CD14-positive monocyte (primary cell): ENCODE measurements around the gene TMEM86B. TPM values are rescaled to one million over a fixed set of nuclear protein-coding genes. Genes with fewer than 3 reads are reported as not detected.

Source experiments
- DNase-seq, 3 donors: peaks; one replicate each; pipeline ENCODE4 v3.0.0-alpha.2; 2011 to 2022
- H2AFZ ChIP-seq: 2 replicates; pipeline ENCODE4 v1.6.0; 2012; ENCODE audit warnings: mild to moderate bottlenecking, low read depth, low read length, inconsistent platforms; ENCODE audit not compliant: insufficient read depth, poor library complexity, severe bottlenecking
- H3K27ac ChIP-seq, 2 donors: 1 replicate in 1 of 2; 2 replicates in 1 of 2; pipeline ENCODE4 v1.5.1; 2012 to 2013; ENCODE audit warnings: low read length in 2 of 2, control low read depth in 1 of 2, inconsistent platforms in 1 of 2, low read depth in 1 of 2, mild to moderate bottlenecking in 1 of 2
- H3K27me3 ChIP-seq, 2 donors: one replicate each; pipeline versions ENCODE4 v1.6.0 to v1.6.1; 2011 to 2013; ENCODE audit warnings: low read length in 2 of 2; ENCODE audit not compliant: control insufficient read depth in 2 of 2, insufficient read depth in 2 of 2
- H3K36me3 ChIP-seq, 2 donors: replicated peaks in 1 of 2; 1 replicate in 1 of 2; 2 replicates in 1 of 2; pipeline versions ENCODE4 v1.5.1 to v1.6.1; 2012 to 2013; ENCODE audit warnings: low read length in 2 of 2, control low read depth in 1 of 2, inconsistent platforms in 1 of 2, mild to moderate bottlenecking in 1 of 2; ENCODE audit not compliant: insufficient read depth in 2 of 2, control insufficient read depth in 1 of 2
- H3K4me1 ChIP-seq, 2 donors: 1 replicate in 1 of 2; 2 replicates in 1 of 2; pipeline versions ENCODE4 v1.5.1 to v1.6.1; 2012 to 2013; ENCODE audit warnings: low read length in 2 of 2, control low read depth in 1 of 2, inconsistent platforms in 1 of 2, mild to moderate bottlenecking in 1 of 2, moderate library complexity in 1 of 2; ENCODE audit not compliant: insufficient read depth in 2 of 2, control insufficient read depth in 1 of 2
- H3K4me2 ChIP-seq: replicated peaks from 2 replicates; pipeline ENCODE3; 2012; ENCODE audit warnings: low read length, moderate library complexity, mild to moderate bottlenecking; ENCODE audit not compliant: poor library complexity, severe bottlenecking; ENCODE audit errors: extremely low read depth
- H3K4me3 ChIP-seq, 3 experiments: fragments of 200-600 bp in 1 of 3; sonication (generic) in 1 of 3; replicated peaks in 1 of 3; 1 replicate in 2 of 3; 2 replicates in 1 of 3; pipeline ENCODE4 v1.5.1; 2011 to 2013; ENCODE audit warnings: low read length in 3 of 3, mild to moderate bottlenecking in 3 of 3, control low read depth in 2 of 3, low read depth in 2 of 3, inconsistent platforms in 1 of 3, moderate library complexity in 1 of 3
- H3K79me2 ChIP-seq: 2 replicates; pipeline ENCODE4 v1.6.0; 2012; ENCODE audit warnings: mild to moderate bottlenecking, control low read depth, inconsistent platforms, low read length, moderate library complexity; ENCODE audit not compliant: insufficient read depth
- H3K9ac ChIP-seq: 2 replicates; pipeline ENCODE4 v1.6.0; 2017; ENCODE audit warnings: low read length, mild to moderate bottlenecking; ENCODE audit not compliant: insufficient read depth, poor library complexity, severe bottlenecking
- H3K9me3 ChIP-seq, 2 donors: replicated peaks in 1 of 2; 1 replicate in 1 of 2; 2 replicates in 1 of 2; pipeline versions ENCODE4 v1.5.1 to v1.6.1; 2012 to 2013; ENCODE audit warnings: low read length in 2 of 2, control low read depth in 1 of 2; ENCODE audit not compliant: control insufficient read depth in 1 of 2, insufficient read depth in 1 of 2
- H4K20me1 ChIP-seq: 2 replicates; pipeline ENCODE4 v1.6.0; 2012; ENCODE audit warnings: mild to moderate bottlenecking, low read length, control low read depth, moderate library complexity; ENCODE audit not compliant: insufficient read depth
- H3K27ac Mint-ChIP-seq, 7 donors: one replicate each; pipeline ENCODE4 v1.8.0; 2020; ENCODE audit warnings: mild to moderate bottlenecking in 7 of 7, mixed read lengths in 7 of 7, moderate library complexity in 6 of 7, inconsistent platforms in 2 of 7
- H3K27me3 Mint-ChIP-seq, 3 donors: one replicate each; pipeline ENCODE4 v1.8.0; 2021 to 2022; ENCODE audit warnings: low read depth in 3 of 3, mild to moderate bottlenecking in 3 of 3, mixed read lengths in 3 of 3, moderate library complexity in 3 of 3, inconsistent platforms in 1 of 3
- H3K36me3 Mint-ChIP-seq, 2 donors: one replicate each; pipeline ENCODE4 v1.8.0; 2020; ENCODE audit warnings: mixed read lengths in 2 of 2, inconsistent platforms in 1 of 2, mild to moderate bottlenecking in 1 of 2
- H3K4me1 Mint-ChIP-seq: one replicate; pipeline ENCODE4 v1.8.0; 2020; ENCODE audit warnings: mild to moderate bottlenecking, mixed read lengths
- H3K4me3 Mint-ChIP-seq, 2 donors: one replicate each; pipeline ENCODE4 v1.8.0; 2020; ENCODE audit warnings: mild to moderate bottlenecking in 2 of 2, mixed read lengths in 2 of 2, moderate library complexity in 1 of 2
- H3K9me3 Mint-ChIP-seq, 7 donors: one replicate each; pipeline ENCODE4 v1.8.0; 2020 to 2022; ENCODE audit warnings: mixed read lengths in 7 of 7, mild to moderate bottlenecking in 6 of 7, moderate library complexity in 6 of 7, inconsistent platforms in 2 of 7
- WGBS: methylation state at CpG from one replicate; pipeline ENCODE4 v1.1.5; 2013; ENCODE audit warnings: missing lambda C conversion rate; ENCODE audit not compliant: insufficient coverage; 5-methylcytosine and 5-hydroxymethylcytosine counted together
- intact Hi-C, 2 donors: fragments of 100-400 bp; cut with micrococcal nuclease; formaldehyde crosslinking; loops; one replicate each; pipeline versions ENCODE4 v1.15.0 to v1.15.1; 2023
- polyA plus RNA-seq, 3 donors: library from polyadenylated mRNA; depleted of rRNA in 1 of 3; unstranded in 2 of 3; stranded (reverse) in 1 of 3; fragments of 300-500 nt in 2 of 3; fragments of >200 nt in 1 of 3; fragmentation: Illumina TruSeq in 2 of 3; gene quantifications; 1 replicate in 2 of 3; 2 replicates in 1 of 3; pipeline ENCODE4 v1.2.3, GENCODE V29; 2012 to 2021
- TF ChIP-seq, protein P1 (sequence below): fragments of 200-600 bp; IDR thresholded peaks from one replicate; pipeline ENCODE4 v1.8.0; 2022; ENCODE audit warnings: antibody characterized with exemption, mild to moderate bottlenecking

Gene TMEM86B
- polyA plus RNA-seq, 3 donors, result 0.16 to 10.7 (median 0.38) TPM

DNA sequence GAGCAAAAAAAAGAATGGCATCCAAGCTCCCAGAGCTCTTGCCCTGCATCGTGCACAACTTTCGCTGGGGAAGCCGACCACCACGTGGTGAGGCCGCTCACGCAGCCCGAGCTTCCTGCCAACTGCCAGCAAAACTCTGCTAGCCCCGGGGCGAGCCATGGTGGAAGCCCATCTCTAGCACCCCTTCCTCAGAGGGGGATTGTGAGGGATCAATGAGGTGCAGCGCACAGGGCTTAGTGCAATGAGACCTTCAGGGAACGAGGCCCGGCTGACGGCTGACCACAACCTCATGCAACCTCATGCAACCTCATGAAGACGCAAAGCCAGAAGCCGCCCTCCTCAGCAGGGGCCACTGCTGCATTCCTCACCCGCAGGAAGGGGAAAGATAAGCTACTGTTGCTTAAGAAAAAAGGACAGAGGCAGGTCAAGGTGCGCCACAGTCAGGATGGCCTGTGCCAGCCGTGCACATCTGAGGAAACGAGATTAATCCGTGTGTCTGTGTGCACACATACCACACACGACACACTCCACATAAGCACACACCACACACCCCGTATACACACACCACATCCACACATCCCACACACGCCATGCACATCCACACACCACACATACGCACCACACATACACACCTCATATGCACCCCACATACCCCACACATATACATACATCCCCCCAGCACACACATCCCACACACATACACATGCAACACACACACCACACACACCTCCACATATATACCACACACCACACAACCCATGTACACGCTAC, 41.8 kb upstream of the TMEM86B start:
- Mint-ChIP-seq H3K27me3 (peaks cover 0 to 5% (median 0%) of the 10 kb centered on the region in 3 donors), H3K36me3 (peaks cover 32 to 63% of the 10 kb centered on the region in 2 donors), H3K9me3 (peaks cover 0 to 6% (median 3%) of the 10 kb centered on the region in 7 donors), H3K4me3 (no peak overlapping the region), H3K4me1 (no peaks in the 10 kb centered on the region), H3K27ac (peak overlapping the region in 1 of 7 donors; percentile 9)
- Histone ChIP-seq H3K27ac (no peak overlapping the region), H3K4me1 (no peaks in the 10 kb centered on the region), H3K4me2 (no peak overlapping the region), H3K9ac (no peak overlapping the region), H2AFZ (no peak overlapping the region), H4K20me1 (no peaks in the 10 kb centered on the region), H3K4me3 (no peak overlapping the region), H3K9me3 (no peaks in the 10 kb centered on the region), H3K36me3 (peaks cover 7 to 37% of the 10 kb centered on the region in 2 donors), H3K79me2 (no peaks in the 10 kb centered on the region), H3K27me3 (no peaks in the 10 kb centered on the region)
- TF ChIP-seq, protein P1, sequence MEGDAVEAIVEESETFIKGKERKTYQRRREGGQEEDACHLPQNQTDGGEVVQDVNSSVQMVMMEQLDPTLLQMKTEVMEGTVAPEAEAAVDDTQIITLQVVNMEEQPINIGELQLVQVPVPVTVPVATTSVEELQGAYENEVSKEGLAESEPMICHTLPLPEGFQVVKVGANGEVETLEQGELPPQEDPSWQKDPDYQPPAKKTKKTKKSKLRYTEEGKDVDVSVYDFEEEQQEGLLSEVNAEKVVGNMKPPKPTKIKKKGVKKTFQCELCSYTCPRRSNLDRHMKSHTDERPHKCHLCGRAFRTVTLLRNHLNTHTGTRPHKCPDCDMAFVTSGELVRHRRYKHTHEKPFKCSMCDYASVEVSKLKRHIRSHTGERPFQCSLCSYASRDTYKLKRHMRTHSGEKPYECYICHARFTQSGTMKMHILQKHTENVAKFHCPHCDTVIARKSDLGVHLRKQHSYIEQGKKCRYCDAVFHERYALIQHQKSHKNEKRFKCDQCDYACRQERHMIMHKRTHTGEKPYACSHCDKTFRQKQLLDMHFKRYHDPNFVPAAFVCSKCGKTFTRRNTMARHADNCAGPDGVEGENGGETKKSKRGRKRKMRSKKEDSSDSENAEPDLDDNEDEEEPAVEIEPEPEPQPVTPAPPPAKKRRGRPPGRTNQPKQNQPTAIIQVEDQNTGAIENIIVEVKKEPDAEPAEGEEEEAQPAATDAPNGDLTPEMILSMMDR, result no peak
- 93% methylated on average over 15 of the region's 25 CpGs for WGBS
- intact Hi-C loops, result no loop called here
- DNase-seq, result no peak

DNA sequence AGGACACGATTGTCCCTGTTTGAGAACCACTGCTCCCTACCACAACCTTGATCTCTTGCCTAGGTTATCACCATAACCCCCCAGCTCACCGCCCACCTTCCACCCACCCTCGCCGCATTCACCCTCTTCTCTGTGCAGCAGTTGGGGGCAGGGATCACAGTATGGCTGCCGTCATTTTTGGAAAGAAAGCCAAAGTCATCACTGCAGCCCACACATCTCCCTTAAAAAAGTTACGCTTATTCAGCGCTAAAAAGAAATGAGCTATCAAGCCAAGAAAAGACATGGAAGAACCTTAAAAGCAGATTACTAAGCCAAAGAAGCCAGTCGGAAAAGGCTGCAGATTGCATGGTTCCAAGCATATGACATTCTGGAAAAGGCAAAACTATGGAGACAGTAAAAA, 40.7 kb upstream of the TMEM86B start:
- Histone ChIP-seq H2AFZ (no peak overlapping the region), H3K9ac (no peak overlapping the region), H3K79me2 (no peaks in the 10 kb centered on the region), H3K4me2 (no peak overlapping the region), H3K4me1 (no peaks in the 10 kb centered on the region), H3K4me3 (no peak overlapping the region), H4K20me1 (no peaks in the 10 kb centered on the region), H3K9me3 (no peaks in the 10 kb centered on the region), H3K36me3 (peaks cover 7 to 28% of the 10 kb centered on the region in 2 donors), H3K27ac (no peak overlapping the region), H3K27me3 (no peaks in the 10 kb centered on the region)
- H3K27ac Mint-ChIP-seq, result no peak overlapping the region
- DNase-seq, result no peak
- WGBS, result 97% methylated on average over 8 of the region's 8 CpGs
- H3K9me3 Mint-ChIP-seq, result peaks cover 0 to 6% (median 3%) of the 10 kb centered on the region in 7 donors
- intact Hi-C loops, result no loop called here
- peaks cover 0 to 5% (median 0%) of the 10 kb centered on the region in 3 donors for H3K27me3 Mint-ChIP-seq
- peaks cover 26 to 54% of the 10 kb centered on the region in 2 donors for H3K36me3 Mint-ChIP-seq
- H3K4me3 Mint-ChIP-seq, result no peak overlapping the region
- H3K4me1 Mint-ChIP-seq, result no peaks in the 10 kb centered on the region
- TF ChIP-seq, protein P1, result no peak
